ENCODE measurements around the gene NOC2L. TPM values are rescaled to one million over a fixed set of nuclear protein-coding genes. Genes with fewer than 3 reads are reported as not detected.
A peak's percentile ranks its signal among the peaks of the same experiment; 100 is the strongest.

The NOC2L gene
- total RNA-seq, 4 donors from 2014 or later = 45.6 to 61.9 (median 56.3) TPM

GRCh38 chr1:927748-928147 is 31.3 kb downstream of the NOC2L start:
- WGBS = 40% methylated on average over 2 of the region's 10 CpGs
- Histone ChIP-seq H3K4me3 (no peak overlapping the region), H3K9me3 (no peaks in the 10 kb centered on the region), H3K27me3 (peaks cover 95% of the 10 kb centered on the region), H3K27ac (no peak overlapping the region), H3K36me3 (no peaks in the 10 kb centered on the region), H3K4me1 (peaks cover 36% of the 10 kb centered on the region)
- no peak for TF ChIP-seq POLR2A (IDR thresholded peaks at IDR 0.05)
- no peak for TF ChIP-seq POLR2AphosphoS5 (IDR thresholded peaks at IDR 0.05)
- no peak for TF ChIP-seq EP300 (IDR thresholded peaks at IDR 0.05)
- TF ChIP-seq CTCF (IDR thresholded peaks at IDR 0.05) = no peak
- no peak for DNase-seq (ENCODE audit: low spot score in 2 of 2)

DNA sequence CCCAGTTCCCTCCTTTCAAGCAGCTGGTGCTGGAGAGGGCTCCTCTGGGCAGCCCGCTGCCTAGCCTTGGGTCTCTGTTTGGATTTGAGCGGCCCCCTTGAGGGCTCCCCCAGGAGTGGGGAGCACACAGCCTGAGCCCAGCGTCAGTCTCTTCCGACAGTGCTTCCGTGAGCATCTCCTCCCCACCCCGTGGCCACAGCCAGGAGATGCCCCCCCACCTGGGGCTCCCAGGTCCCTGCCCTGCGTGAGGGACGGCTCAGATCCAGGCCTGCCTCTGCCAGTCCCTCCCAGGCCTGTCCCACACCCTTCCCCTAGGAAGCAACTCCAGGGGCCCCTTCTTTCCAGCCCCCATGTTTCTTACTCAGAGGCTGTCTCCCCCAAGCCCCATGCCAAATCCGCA is 31.8 kb downstream of the NOC2L start:
- DNase-seq (ENCODE audit: low spot score in 2 of 2) = no peak
- Histone ChIP-seq H3K4me1 (peaks cover 36% of the 10 kb centered on the region), H3K36me3 (no peaks in the 10 kb centered on the region), H3K9me3 (no peaks in the 10 kb centered on the region), H3K4me3 (no peak overlapping the region), H3K27me3 (peaks cover 95% of the 10 kb centered on the region), H3K27ac (no peak overlapping the region)
- TF ChIP-seq EP300 (IDR thresholded peaks at IDR 0.05) (no peak), CTCF (IDR thresholded peaks at IDR 0.05) (no peak), POLR2AphosphoS5 (IDR thresholded peaks at IDR 0.05) (no peak), POLR2A (IDR thresholded peaks at IDR 0.05) (no peak)
- WGBS = no CpG with 5 or more reads among the region's 9 CpGs

GRCh38 chr1:925561-926421 is 33.3 kb downstream of the NOC2L start:
- TF ChIP-seq POLR2A (IDR thresholded peaks at IDR 0.05) = no peak
- TF ChIP-seq CTCF (IDR thresholded peaks at IDR 0.05) = no peak
- Histone ChIP-seq H3K4me1 (peaks cover 46% of the 10 kb centered on the region), H3K27ac (no peak overlapping the region), H3K9me3 (no peaks in the 10 kb centered on the region), H3K4me3 (peak overlapping the region; percentile 61), H3K36me3 (no peaks in the 10 kb centered on the region), H3K27me3 (peaks cover 97% of the 10 kb centered on the region)
- DNase-seq (ENCODE audit: low spot score in 2 of 2) = no peak
- 5% methylated on average over 38 of the region's 65 CpGs for WGBS

DNA sequence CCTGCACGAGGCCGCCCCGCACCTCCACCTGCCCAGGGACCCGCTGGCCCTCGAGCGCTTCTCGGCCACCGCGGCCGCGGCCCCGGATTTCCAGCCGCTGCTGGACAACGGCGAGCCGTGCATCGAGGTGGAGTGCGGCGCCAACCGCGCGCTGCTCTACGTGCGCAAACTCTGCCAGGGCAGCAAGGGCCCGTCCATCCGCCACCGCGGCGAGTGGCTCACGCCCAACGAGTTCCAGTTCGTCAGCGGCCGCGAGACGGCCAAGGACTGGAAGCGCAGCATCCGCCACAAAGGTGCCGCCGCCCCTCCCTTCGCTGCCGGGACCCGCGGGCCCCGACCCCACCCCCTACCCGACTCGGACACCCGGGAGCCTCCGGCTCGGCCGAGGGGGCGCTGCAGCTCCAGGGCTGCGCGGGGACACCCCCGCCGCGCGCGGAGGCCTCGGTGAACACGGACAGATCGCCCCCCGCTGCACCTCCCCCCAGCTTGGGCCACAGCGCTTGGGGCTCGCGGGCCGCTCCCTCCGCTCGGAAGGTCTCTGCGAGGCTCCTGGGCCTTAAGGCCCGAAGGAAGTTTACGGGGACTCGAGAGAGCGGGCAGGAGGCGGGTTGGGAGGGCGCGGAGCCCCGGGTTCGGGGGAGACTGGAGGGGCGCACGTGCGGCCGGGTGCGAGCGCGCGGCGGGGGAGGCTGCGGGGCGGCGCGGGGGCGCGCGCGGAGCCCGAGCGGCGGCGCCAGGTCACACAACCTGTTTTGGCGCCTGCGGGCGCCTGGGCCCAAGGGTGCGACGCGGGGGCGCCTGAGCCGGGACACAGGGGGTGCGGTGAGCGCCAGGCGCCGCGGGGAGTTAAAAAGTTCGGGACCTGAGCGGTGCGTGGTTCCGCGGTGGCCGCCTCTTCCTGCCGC is 34.1 kb downstream of the NOC2L start:
- H3K4me1 ChIP-seq = peaks cover 55% of the 10 kb centered on the region
- DNase-seq (ENCODE audit: low spot score in 2 of 2) = no peak
- H3K27ac ChIP-seq = no peak overlapping the region
- peak overlapping the region; percentile 61 for H3K4me3 ChIP-seq
- H3K27me3 ChIP-seq = peaks cover 97% of the 10 kb centered on the region
- H3K9me3 ChIP-seq = no peaks in the 10 kb centered on the region
- under 1% methylated on average over 25 of the region's 120 CpGs for WGBS
- TF ChIP-seq EP300 (IDR thresholded peaks at IDR 0.05) = no peak
- no peak for TF ChIP-seq CTCF (IDR thresholded peaks at IDR 0.05)
- no peak for TF ChIP-seq POLR2AphosphoS5 (IDR thresholded peaks at IDR 0.05)
- TF ChIP-seq POLR2A (IDR thresholded peaks at IDR 0.05) = no peak
- no peaks in the 10 kb centered on the region for H3K36me3 ChIP-seq
